Fibroblast of mammary gland (primary cell): ENCODE data around the gene CEP162.
"Not testable (repeated sequence)": the region's sequence is repeated elsewhere in the genome, so short reads cannot be mapped to it uniquely, and the experiment has no call there.

Experiments
- DNase-seq: peaks from one replicate; pipeline ENCODE4 v3.0.0-alpha.2; 2010; ENCODE audit warnings: low read depth
- H3K4me3 ChIP-seq: 2 replicates; pipeline ENCODE4 v1.5.1; 2011; ENCODE audit warnings: low read depth, mild to moderate bottlenecking, low read length, moderate library complexity; ENCODE audit not compliant: control insufficient read depth
- TF ChIP-seq, protein P1 (sequence below): conservative IDR thresholded peaks from 2 replicates; pipeline ENCODE4 v1.5.1; 2011; ENCODE audit warnings: low read depth, low read length, inconsistent platforms; ENCODE audit not compliant: control insufficient read depth, insufficient read depth

Gene CEP162

DNA sequence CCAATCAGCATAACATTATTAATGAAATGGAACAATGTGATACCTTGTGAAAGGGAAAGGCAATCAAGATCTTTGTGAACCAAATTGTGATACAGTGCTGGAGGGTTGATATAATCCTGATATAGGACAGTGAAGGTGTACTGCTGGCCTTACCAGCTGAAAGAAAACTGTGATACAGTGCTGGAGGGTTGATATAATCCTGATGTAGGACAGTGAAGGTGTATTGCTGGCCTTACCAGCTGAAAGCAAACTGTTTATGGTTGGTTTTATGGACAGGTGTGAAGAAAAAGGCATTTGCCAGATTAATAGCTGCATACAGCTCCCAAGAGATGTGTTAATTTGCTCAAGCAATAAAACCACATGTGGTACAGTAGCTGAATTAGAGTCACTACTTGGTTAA lies 119.9 kb downstream of the CEP162 start:
- TF ChIP-seq, protein P1, sequence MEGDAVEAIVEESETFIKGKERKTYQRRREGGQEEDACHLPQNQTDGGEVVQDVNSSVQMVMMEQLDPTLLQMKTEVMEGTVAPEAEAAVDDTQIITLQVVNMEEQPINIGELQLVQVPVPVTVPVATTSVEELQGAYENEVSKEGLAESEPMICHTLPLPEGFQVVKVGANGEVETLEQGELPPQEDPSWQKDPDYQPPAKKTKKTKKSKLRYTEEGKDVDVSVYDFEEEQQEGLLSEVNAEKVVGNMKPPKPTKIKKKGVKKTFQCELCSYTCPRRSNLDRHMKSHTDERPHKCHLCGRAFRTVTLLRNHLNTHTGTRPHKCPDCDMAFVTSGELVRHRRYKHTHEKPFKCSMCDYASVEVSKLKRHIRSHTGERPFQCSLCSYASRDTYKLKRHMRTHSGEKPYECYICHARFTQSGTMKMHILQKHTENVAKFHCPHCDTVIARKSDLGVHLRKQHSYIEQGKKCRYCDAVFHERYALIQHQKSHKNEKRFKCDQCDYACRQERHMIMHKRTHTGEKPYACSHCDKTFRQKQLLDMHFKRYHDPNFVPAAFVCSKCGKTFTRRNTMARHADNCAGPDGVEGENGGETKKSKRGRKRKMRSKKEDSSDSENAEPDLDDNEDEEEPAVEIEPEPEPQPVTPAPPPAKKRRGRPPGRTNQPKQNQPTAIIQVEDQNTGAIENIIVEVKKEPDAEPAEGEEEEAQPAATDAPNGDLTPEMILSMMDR, result no peak
- no peak overlapping the region for H3K4me3 ChIP-seq
- no peak for DNase-seq

DNA sequence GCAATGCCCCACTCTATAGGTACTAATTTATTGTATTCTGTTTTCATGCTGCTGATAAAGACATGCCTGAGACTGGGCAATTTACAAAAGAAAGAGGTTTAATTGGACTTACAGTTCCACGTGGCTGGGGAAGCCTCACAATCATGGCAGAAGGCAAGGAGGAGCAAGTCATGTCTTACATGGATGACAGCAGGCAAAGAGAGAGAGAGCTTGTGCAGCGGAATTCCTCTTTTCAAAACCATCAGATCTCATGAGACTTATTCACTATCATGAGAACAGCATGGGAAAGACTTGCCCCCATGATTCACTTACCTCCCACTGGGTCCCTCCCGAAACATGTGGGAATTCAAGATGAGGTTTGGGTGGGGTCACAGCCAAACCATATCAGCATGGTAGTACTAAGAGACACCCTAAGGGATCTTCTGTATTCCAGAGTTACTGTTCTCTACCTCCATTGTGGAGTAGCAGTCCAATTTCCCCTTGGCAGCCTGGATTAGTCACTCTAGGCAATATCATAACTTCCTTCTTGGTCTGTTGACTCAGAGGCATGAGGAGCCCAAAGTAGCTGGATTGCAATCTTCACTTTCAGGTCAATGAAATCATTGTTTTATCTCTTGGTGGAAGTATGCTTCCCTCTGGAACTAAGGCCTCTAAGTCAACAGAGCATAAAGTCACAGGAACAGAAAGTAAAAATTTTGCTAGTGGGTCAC lies 122.1 kb downstream of the CEP162 start:
- DNase-seq, result peak; percentile 65

DNA sequence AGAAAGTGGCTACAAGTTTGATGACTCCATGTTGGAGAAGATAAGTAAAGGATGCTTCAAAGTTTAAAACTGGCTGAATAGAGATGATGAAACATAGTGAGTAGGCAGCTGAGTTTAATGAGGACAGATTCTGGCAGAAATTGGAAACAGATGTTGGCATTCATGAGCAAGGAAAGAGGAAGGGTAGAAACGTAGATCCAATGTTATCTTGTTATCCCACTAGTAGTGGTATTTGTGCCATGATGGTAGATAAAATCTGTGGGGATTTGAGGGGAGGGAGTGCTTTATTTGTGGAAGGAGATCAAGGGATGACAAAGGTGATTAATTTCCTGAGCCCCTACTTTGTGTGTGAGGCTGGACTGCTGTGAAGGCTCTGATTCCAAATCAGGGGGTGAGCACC lies 124.4 kb downstream of the CEP162 start:
- H3K4me3 ChIP-seq, result no peak overlapping the region
- peak; percentile 83 for DNase-seq
- TF ChIP-seq, protein P1, result no peak

More for the DNA sequence above, 122.1 kb downstream of the CEP162 start:
- not testable (repeated sequence) for H3K4me3 ChIP-seq

DNA sequence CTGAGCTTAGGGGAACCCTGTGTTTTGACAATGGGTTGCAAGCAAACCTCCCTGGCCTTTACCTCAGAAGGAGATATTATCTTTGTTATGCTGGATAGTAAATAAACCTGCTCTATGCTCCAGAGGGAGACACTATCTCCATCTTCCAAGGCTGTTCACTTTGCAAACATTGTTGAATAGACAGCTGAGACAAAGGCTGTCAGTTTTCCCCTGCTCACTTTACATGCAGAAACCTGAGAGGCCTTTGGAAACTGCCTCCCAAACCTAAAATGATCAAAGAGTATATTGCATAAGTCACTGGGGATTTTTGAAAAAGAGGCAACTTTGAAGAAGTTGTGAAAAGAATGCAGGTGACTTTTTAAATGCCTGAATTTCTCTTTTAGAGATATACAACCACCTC lies 132.3 kb downstream of the CEP162 start:
- DNase-seq, result no peak
- H3K4me3 ChIP-seq, result no peak overlapping the region
- TF ChIP-seq, protein P1, result no peak

DNA sequence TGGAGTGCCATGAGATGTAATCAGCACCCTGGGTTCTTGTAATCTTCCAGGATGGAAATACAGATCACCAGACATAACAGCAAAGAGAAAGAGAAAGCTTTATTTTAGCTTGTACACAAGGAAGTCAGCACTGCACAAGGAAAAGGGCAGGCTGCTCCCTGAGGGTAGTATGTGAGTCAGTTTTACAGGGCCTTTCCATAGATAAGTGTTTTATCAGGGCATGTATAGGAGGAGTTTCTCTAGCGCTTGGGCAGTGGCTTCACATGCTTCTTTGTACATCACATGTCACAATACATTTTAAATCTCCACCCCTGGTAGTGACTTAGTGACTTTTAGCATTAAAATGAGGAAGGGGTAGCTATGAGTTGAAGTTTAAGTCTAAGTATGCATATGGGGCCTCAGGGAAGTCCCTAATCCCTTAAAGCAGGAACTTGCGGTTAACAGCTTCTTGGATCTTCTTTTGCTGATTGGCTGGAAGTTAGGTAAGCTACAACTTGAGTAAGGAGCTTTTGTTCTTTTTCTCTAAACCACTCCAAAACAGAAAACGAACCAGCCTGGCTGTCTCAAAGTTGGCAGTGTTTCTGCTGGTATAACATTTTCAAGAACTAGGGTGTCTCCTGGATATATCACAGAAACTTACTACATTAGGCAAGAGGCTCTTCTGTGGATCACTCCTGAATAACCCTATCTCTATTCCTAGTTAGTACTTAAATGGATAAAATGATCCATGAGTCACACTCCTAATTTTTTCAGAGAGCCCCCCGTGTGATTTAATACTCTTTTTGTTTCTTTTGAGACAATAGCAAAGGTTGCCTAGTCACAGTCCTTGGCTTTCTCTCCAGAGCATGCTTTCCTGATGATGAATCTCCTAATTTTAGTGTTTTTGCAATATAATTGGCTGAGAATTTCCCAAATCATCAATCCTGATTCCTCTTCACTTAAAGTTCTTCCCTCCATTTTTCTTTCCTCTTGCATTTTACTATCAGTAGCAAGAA lies 133.7 kb downstream of the CEP162 start:
- TF ChIP-seq, protein P1, result no peak
- peak; percentile 63 for DNase-seq
- no peak overlapping the region for H3K4me3 ChIP-seq

DNA sequence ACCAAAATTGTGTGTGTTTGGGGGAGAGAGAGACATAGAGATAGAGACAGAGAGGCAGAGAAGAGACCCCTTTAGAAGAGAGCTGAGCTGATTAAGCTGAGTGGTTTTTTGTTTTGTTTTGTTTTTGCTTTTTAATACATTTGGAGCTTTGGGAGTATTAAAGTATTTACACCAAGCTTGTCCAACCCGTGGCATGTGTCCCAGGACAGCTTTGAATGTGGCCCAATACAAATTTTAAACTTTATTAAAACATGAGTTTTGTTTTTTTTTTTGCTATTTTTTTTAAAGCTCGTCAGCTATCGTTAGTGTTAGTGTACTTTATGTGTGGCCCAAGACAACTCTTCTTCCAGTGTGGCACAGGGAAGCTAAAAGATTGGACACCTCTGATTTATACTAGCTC lies 137.9 kb downstream of the CEP162 start:
- TF ChIP-seq, protein P1, result no peak
- no peak for DNase-seq

DNA sequence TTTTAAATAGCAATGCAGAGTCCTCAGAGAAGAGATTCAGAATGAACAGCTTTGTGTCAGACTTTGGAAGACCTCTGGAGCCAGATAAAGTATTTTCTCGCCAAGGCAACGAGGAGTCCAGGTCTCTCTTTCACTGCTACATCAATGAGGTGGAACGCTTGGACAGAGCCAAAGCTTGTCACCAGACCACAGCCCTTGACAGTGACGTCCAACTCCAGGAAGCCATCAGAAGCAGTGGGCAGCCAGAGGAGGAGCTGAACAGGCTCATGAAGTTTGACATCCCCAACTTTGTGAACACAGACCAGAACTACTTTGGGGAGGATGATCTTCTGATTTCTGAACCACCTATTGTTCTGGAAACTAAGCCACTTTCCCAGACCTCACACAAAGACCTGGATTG lies 138.4 kb downstream of the CEP162 start:
- no peak for DNase-seq
- TF ChIP-seq, protein P1, result no peak
- no peak overlapping the region for H3K4me3 ChIP-seq

More for the DNA sequence above, 137.9 kb downstream of the CEP162 start:
- no peak overlapping the region for H3K4me3 ChIP-seq
